Activated CD4-positive, alpha-beta memory T cell treated with anti-CD3 and anti-CD28 coated beads for 36 hours (primary cell): ENCODE data around the gene KLHL24. TPM values are rescaled to one million over a fixed set of nuclear protein-coding genes. Genes with fewer than 3 reads are reported as not detected.
"Not testable (repeated sequence)": the region's sequence is repeated elsewhere in the genome, so short reads cannot be mapped to it uniquely, and the experiment has no call there.

Experiments used
- CTCF ChIA-PET: fragments of 350-600 bp; sonication (Branson Sonifier 250); formaldehyde crosslinking; loops from one replicate; lab custom pipeline; 2021; ENCODE audit warnings: antibody characterized with exemption, inconsistent platforms; lab: Charles Lee
- POLR2A ChIA-PET: fragments of 350-600 bp; sonication (Branson Sonifier 250); formaldehyde crosslinking; loops from one replicate; lab custom pipeline; 2021; ENCODE audit warnings: antibody characterized with exemption; lab: Charles Lee
- DNase-seq: peaks from one replicate; pipeline ENCODE4 v3.0.0-alpha.2; 2020
- H3K27ac Mint-ChIP-seq: one replicate; pipeline ENCODE4 v1.8.0; 2021; ENCODE audit warnings: mixed read lengths
- H3K27me3 Mint-ChIP-seq: one replicate; pipeline ENCODE4 v1.8.0; 2021; ENCODE audit warnings: mixed read lengths
- H3K36me3 Mint-ChIP-seq: one replicate; pipeline ENCODE4 v1.8.0; 2021; ENCODE audit warnings: mixed read lengths
- H3K4me1 Mint-ChIP-seq: one replicate; pipeline ENCODE4 v1.8.0; 2021; ENCODE audit warnings: low read depth, mixed read lengths
- H3K4me3 Mint-ChIP-seq: one replicate; pipeline ENCODE4 v1.8.0; 2021; ENCODE audit warnings: mild to moderate bottlenecking, mixed read lengths
- H3K9me3 Mint-ChIP-seq: one replicate; pipeline ENCODE4 v1.8.0; 2021; ENCODE audit warnings: mixed read lengths
- intact Hi-C: fragments of 100-400 bp; cut with micrococcal nuclease; formaldehyde crosslinking; loops from one replicate; pipeline ENCODE4 v1.15.1; 2023
- total RNA-seq, 2 experiments: library from RNA; stranded (reverse); gene quantifications; one replicate each; pipeline ENCODE4 v1.2.3, GENCODE V29; 2021

Gene KLHL24
- total RNA-seq, 2 experiments from 2014 or later: 15.6 to 19.5 TPM

DNA sequence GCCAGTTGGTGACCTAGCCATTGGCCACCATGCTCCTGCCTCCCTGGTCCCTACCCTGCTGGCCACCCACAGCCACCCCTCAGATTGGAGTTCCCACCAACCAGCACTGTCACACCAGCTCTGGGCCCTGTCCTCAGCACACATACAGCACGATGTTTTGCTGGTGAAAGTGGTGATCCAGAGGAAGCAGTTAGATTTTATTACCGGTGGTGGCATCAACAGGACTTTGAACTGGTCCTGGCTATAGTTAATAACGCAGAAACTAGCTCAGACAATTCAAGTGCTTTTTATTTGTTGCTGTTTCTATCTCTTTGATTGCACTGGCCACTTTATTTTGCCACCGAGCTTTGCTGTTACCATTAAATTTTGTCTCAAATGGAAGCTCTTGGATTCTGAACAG is 16.4 kb upstream of the KLHL24 start:
- intact Hi-C loops: no loop called here
- H3K4me3 Mint-ChIP-seq: no peak overlapping the region
- H3K9me3 Mint-ChIP-seq: no peaks in the 10 kb centered on the region
- H3K27me3 Mint-ChIP-seq: no peaks in the 10 kb centered on the region
- CTCF ChIA-PET: no interaction called here
- no peaks in the 10 kb centered on the region for H3K4me1 Mint-ChIP-seq
- no peak for DNase-seq
- POLR2A ChIA-PET: no interaction called here
- H3K36me3 Mint-ChIP-seq: no peaks in the 10 kb centered on the region
- no peak overlapping the region for H3K27ac Mint-ChIP-seq

DNA sequence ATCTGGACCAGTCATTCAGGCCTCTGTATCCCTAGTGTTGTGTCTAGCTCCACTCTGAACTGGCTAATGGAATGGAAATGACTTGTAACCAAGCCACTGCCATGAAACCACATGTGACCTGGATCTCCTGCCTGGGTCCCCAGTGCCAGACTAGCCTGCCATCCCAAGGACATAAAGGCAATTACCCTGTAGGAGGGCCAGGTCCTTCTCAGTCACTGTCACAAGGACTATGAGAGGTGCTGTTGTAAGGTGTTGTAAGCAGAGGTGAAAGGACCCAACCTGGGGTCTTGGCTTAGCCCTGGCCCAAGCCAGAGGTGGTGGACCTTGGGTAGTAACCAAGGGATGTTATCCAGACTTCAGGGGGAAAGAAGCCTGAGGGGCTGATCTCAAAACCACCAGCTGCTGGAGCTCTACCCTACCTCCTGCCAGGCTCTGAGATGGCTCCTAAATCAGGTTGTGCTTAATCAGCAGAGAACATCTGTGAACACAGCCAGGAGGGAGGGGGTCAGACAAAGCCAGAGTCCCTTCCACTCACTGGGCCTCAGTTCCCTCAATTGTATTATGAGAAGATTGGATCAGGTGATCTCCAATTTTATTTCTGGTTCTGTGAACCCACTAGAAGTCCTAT is 15.7 kb upstream of the KLHL24 start:
- H3K27ac Mint-ChIP-seq: no peak overlapping the region
- ChIA-PET POLR2A (no interaction called here), CTCF (no interaction called here)
- no peak overlapping the region for H3K4me3 Mint-ChIP-seq
- DNase-seq: no peak
- intact Hi-C loops: no loop called here
- no peaks in the 10 kb centered on the region for H3K36me3 Mint-ChIP-seq
- H3K9me3 Mint-ChIP-seq: no peaks in the 10 kb centered on the region
- H3K4me1 Mint-ChIP-seq: no peaks in the 10 kb centered on the region
- no peaks in the 10 kb centered on the region for H3K27me3 Mint-ChIP-seq

DNA sequence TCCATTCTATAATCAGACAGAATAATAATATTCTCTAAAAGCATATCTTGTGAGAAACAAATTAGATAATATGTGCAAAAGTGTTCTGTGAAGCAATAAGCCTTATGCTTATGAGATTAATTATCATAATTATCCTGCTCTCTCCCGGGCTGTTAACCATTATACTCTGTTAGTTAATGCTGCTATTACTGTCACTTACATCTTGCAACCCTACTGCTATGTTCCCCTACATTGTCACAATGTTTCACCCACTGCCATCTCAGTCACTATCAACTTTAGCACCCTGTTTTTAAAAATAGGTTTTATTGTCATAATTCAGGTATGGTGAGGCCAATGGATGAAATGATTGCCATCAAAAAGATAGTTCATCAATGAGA is 15.2 kb upstream of the KLHL24 start:
- Mint-ChIP-seq H3K9me3 (no peaks in the 10 kb centered on the region), H3K27me3 (no peaks in the 10 kb centered on the region), H3K36me3 (no peaks in the 10 kb centered on the region), H3K4me1 (no peaks in the 10 kb centered on the region), H3K27ac (no peak overlapping the region), H3K4me3 (no peak overlapping the region)
- DNase-seq: no peak
- POLR2A ChIA-PET: no interaction called here
- CTCF ChIA-PET: no interaction called here
- intact Hi-C loops: no loop called here

GRCh38 chr3:183622473-183622872 is 12.9 kb upstream of the KLHL24 start:
- intact Hi-C loops, H3K4me1 Mint-ChIP-seq, H3K9me3 Mint-ChIP-seq, H3K4me3 Mint-ChIP-seq, H3K27me3 Mint-ChIP-seq, H3K36me3 Mint-ChIP-seq, CTCF ChIA-PET, H3K27ac Mint-ChIP-seq, DNase-seq: not testable (repeated sequence)
- POLR2A ChIA-PET: interaction anchor here (0.9 kb wide), 1 partner anchor 12 kb away, joined by 3 read pairs; no protein-coding TSS in a partner anchor

DNA sequence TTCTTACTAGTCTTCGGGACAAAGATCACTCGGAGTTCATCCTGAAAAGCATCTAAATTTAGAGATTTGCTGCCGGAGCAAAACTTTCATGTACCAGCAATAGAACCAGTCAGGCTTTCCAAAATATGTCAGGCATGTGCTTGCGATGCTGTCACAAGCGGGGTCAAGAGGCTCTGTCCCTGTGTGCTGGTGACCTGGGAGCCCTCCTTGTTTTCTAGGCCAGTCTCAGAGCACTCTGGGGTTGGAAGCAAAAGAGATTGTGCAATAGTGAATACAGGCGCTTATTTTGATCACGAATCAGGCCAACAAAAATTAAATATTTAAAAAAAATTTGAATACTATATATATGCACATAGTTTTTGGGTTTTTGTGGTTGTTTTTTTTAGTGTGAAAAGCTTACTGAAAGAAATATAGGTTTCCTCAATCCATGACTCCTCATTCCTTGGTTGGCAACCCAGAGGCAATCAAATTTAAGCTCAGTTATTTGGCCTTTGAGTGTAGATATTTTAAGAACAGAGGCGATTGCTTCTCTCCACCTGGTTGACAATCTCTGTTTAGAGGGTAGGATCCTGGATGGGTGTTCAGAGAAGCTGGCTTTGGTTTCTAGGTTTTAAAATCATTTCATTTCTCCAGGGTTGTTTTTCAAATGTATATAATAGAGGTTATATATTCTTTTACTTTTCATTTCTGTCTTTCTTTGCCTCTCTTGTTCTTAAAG is 8.4 kb upstream of the KLHL24 start:
- Mint-ChIP-seq H3K36me3 (no peaks in the 10 kb centered on the region), H3K27ac (no peak overlapping the region), H3K27me3 (no peaks in the 10 kb centered on the region), H3K9me3 (no peaks in the 10 kb centered on the region), H3K4me1 (no peaks in the 10 kb centered on the region), H3K4me3 (no peak overlapping the region)
- POLR2A ChIA-PET: no interaction called here
- intact Hi-C loops: no loop called here
- CTCF ChIA-PET: interaction anchor here (0.6 to 1.5 kb wide), 2 partner anchors 10 to 92 kb away, joined by 3 to 4 read pairs; no protein-coding TSS in a partner anchor
- DNase-seq: no peak

DNA sequence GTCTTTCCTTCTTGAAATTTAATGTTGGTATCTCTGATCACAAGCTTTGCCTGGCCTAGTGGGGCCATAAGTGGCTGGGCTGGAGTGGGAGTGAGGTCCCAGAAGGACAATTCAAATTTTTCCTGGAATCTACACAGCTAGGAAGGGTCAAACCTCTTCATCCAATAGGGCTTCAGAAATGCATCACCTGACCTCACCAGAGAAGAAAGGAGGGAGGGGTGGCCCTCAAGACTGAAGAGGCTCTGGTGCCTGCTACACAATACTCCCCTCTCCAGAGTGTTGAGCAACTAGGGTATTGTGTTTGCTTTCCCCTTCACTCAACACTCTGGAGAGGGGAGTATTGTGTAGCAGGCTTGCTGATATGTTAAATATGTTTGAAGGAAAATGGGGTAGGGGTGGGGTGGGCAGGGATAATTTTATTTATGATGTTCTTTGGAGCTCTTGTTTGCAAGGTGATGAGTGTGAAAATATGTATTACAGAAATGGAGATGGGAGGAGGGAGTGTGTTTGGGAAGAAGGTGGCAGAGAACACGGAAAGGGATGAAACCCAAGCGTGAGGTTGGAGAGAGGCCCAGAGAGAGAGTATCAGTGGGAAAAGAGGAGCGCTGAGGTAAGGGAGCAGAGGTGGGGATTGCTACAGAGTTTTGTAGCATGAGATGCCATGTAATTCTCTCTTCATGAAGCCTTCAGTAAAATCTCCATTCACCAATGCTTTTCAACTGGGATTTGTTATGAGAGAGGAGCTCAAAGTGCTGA is 5.7 kb upstream of the KLHL24 start:
- Mint-ChIP-seq H3K36me3 (no peaks in the 10 kb centered on the region), H3K9me3 (no peaks in the 10 kb centered on the region), H3K4me3 (no peak overlapping the region), H3K27ac (no peak overlapping the region), H3K4me1 (peaks cover 3% of the 10 kb centered on the region), H3K27me3 (no peaks in the 10 kb centered on the region)
- ChIA-PET CTCF (no interaction called here), POLR2A (no interaction called here)
- intact Hi-C loops: no loop called here
- no peak for DNase-seq

DNA sequence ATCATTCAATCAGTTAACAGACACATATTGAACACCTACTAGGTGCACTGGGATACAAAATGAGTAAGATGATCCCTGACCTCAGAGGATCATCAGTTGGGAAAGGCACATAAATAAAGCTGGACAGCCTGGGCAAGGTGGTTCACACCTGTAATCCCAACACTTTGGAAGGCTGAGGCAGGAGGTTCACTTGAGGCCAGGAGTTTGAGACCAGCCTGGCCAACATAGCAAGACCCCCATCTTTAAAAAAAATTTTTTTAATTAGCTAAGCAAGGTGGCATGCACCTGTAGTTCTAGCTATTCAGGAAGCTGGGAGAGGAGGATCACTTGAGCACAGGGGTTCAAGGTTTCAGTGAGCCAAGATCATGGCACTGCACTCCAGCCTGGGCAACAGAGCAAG is 3.7 kb upstream of the KLHL24 start:
- POLR2A ChIA-PET: interaction anchor here (1.0 kb wide), 2 partner anchors 66 to 84 kb away, joined by 3 read pairs; partner anchors contain the start of gene YEATS2
- intact Hi-C loops: no loop called here
- Mint-ChIP-seq H3K27me3 (no peaks in the 10 kb centered on the region), H3K27ac (no peak overlapping the region), H3K4me1 (peaks cover 6% of the 10 kb centered on the region), H3K36me3 (no peaks in the 10 kb centered on the region), H3K9me3 (no peaks in the 10 kb centered on the region), H3K4me3 (no peak overlapping the region)
- CTCF ChIA-PET: no interaction called here
- DNase-seq: no peak

DNA sequence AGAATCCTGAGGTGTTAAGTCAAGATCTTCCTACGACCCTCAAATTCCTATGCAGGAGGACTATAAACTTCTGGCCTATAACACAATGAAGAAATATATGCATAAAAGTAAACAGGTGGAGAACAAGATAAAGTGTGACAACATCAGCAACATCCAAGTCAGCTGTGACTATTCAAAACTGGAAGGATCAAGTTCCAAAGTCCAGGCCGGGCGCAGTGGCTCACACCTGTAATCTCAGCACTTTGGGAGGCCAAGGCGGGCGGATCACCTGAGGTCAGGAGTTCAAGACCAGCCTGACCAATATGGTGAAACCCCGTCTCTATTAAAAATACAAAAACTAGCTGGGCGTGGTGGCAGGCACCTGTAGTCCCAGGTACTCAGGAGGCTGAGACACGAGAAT is 2.7 kb upstream of the KLHL24 start:
- H3K27ac Mint-ChIP-seq, H3K27me3 Mint-ChIP-seq, intact Hi-C loops, POLR2A ChIA-PET, H3K36me3 Mint-ChIP-seq, H3K9me3 Mint-ChIP-seq, DNase-seq, H3K4me3 Mint-ChIP-seq, CTCF ChIA-PET: not testable (repeated sequence)
- peaks cover 14% of the 10 kb centered on the region for H3K4me1 Mint-ChIP-seq

- Mint-ChIP-seq H3K36me3 (no peaks in the 10 kb centered on the region), H3K27me3 (no peaks in the 10 kb centered on the region), H3K9me3 (no peaks in the 10 kb centered on the region), H3K4me3 (peak overlapping the region; percentile 92), H3K27ac (peak overlapping the region; percentile 88), H3K4me1 (peaks cover 25% of the 10 kb centered on the region)
- no peak for DNase-seq
- CTCF ChIA-PET: interaction anchor here (1.1 to 1.2 kb wide), 2 partner anchors 43 to 63 kb away, joined by 4 read pairs; partner anchors contain the start of gene YEATS2
- intact Hi-C loops: loop anchor here (1.0 to 5.0 kb wide), 7 partner anchors 42 to 1178 kb away; partner anchors contain the start of genes ATP11B, PSMD2 and VPS8
- POLR2A ChIA-PET: interaction anchor here (0.8 to 4.5 kb wide), 6 partner anchors 13 to 97 kb away, joined by 3 to 49 read pairs (median 6); partner anchors contain the start of genes KLHL6 and YEATS2
Observed at GRCh38 chr3:183634707-183635106, 716 bp upstream of the KLHL24 start.

- POLR2A ChIA-PET: interaction anchor here (0.8 to 4.5 kb wide), 7 partner anchors 13 to 118 kb away, joined by 3 to 49 read pairs (median 4); partner anchors contain the start of genes KLHL6 and YEATS2
- CTCF ChIA-PET: interaction anchor here (0.6 to 1.2 kb wide), 3 partner anchors 44 to 131 kb away, joined by 4 read pairs; partner anchors contain the start of gene YEATS2
- H3K4me1 Mint-ChIP-seq: peaks cover 26% of the 10 kb centered on the region
- H3K36me3 Mint-ChIP-seq: no peaks in the 10 kb centered on the region
- peak overlapping the region; percentile 92 for H3K4me3 Mint-ChIP-seq
- no peaks in the 10 kb centered on the region for H3K9me3 Mint-ChIP-seq
- DNase-seq: no peak
- H3K27ac Mint-ChIP-seq: peak overlapping the region; percentile 88
- intact Hi-C loops: loop anchor here (1.0 to 5.0 kb wide), 7 partner anchors 43 to 1177 kb away; partner anchors contain the start of genes ATP11B, PSMD2 and VPS8
- H3K27me3 Mint-ChIP-seq: no peaks in the 10 kb centered on the region
Observed at GRCh38 chr3:183635107-183635430, 354 bp upstream of the KLHL24 start.

- Mint-ChIP-seq H3K36me3 (no peaks in the 10 kb centered on the region), H3K27me3 (no peaks in the 10 kb centered on the region), H3K4me1 (peaks cover 28% of the 10 kb centered on the region), H3K27ac (peak overlapping the region; percentile 88), H3K9me3 (no peaks in the 10 kb centered on the region), H3K4me3 (peak overlapping the region; percentile 92)
- CTCF ChIA-PET: interaction anchor here (0.9 to 1.7 kb wide), 8 partner anchors 9 to 378 kb away, joined by 3 to 6 read pairs (median 4); partner anchors contain the start of genes PARL and YEATS2
- intact Hi-C loops: loop anchor here (1.0 to 5.0 kb wide), 10 partner anchors 44 to 1176 kb away; partner anchors contain the start of genes ATP11B, KLHL6, PSMD2 and VPS8
- peak; percentile 96 for DNase-seq
- POLR2A ChIA-PET: interaction anchor here (0.9 to 4.5 kb wide), 7 partner anchors 59 to 188 kb away, joined by 3 to 49 read pairs (median 6); partner anchors contain the start of genes KLHL6 and YEATS2
Observed at GRCh38 chr3:183636221-183637105, 1.0 kb downstream of the KLHL24 start.
